NCI-H146 (cell line): ENCODE measurements around the gene DAZ3.
"Not testable (repeated sequence)": the region's sequence is repeated elsewhere in the genome, so short reads cannot be mapped to it uniquely, and the experiment has no call there.

ENCODE experiments used
- DNase-seq: peaks from one replicate; lab custom pipeline; 2025; lab: John Stamatoyannopoulos, UW

Gene DAZ3, protein sequence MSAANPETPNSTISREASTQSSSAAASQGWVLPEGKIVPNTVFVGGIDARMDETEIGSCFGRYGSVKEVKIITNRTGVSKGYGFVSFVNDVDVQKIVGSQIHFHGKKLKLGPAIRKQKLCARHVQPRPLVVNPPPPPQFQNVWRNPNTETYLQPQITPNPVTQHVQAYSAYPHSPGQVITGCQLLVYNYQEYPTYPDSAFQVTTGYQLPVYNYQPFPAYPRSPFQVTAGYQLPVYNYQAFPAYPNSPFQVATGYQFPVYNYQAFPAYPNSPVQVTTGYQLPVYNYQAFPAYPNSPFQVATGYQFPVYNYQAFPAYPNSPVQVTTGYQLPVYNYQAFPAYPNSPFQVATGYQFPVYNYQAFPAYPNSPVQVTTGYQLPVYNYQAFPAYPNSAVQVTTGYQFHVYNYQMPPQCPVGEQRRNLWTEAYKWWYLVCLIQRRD

DNA sequence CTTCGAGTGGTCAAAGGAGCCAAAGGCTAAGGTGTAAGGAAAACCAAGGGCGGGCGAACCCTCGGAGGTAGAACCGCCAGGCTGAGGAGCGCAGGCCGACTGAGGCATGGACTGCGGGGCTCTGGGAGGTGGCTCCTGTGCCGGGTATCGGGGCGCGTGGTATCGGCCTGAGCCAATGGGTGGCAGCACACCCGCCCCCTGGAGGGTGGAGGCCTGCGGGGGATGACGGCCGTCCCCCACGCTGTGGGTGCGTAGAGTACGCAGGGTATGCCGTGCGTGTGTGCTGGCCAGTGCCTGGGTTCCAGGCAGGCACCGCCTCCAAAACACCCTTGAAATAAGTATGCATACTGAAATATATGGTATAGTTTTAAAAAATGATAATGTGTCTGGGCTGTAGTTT lies at the start of gene DAZ3:
Gene DAZ3, minus strand, starts transcription at position 101 of the 400 bp plus-strand sequence. CDS start 208 bp downstream, outside the sequence.
- not testable (repeated sequence) for DNase-seq

DNA sequence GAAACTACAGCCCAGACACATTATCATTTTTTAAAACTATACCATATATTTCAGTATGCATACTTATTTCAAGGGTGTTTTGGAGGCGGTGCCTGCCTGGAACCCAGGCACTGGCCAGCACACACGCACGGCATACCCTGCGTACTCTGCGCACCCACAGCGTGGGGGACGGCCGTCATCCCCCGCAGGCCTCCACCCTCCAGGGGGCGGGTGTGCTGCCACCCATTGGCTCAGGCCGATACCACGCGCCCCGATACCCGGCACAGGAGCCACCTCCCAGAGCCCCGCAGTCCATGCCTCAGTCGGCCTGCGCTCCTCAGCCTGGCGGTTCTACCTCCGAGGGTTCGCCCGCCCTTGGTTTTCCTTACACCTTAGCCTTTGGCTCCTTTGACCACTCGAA lies 20.4 kb upstream of the DAZ3 start, which contains the start of gene DAZ4:
Gene DAZ4, plus strand, starts transcription at position 301 of the 400 bp plus-strand sequence. CDS start 208 bp downstream, outside the sequence.
- not testable (repeated sequence) for DNase-seq

DNA sequence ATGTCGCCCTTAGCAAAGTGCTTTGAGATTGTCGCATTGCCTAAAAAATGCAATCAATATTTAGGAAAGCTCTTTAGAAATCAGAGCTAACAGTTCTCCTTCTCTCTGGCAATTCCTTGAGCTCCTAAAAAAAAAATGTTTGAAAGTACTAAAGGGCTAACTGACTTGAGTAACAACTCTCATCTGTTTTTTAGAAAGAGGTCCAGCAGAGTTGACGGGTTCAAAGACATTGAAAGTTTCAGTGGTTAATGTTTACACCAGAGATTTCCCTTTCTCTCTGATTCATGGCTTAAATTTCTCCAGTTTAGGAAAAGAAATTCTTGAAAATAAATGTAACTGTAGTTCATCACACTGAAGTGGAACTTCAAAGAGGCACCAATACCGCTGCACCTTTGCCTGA lies 11.9 kb upstream of the DAZ3 start:
- not testable (repeated sequence) for DNase-seq

DNA sequence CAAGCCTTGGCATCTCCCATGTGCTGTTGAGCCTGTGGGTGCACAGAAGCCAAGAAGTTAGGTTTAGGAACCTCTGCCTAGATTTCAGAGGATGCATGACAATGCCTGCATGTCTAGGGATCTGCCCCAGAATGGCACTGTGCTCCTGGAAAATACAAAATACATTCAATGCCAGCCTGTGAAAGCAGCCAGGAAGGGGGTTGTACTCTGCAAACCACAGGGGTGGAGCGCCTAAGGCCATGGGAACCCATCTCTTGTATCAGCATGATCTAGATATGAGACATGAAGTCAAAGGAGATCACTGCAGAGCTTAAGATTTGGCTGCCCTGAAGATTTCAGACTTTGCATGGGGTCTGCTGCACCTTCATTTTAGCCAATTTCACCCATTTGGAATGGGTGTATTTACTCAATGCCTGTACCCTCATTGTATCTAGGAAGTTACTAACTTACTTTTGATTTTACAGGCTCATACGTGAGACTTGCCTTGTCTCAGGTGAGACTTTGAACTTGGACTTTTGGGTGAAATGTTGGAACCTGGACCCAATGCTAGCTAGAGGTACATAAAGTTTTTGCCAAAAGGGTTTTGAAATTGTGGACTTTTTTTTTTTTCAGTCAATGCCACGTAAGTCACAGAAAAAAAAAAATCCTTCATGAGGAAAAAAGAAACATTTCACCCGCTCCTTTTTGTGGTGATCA lies 11.1 kb upstream of the DAZ3 start:
- DNase-seq, result not testable (repeated sequence)

DNA sequence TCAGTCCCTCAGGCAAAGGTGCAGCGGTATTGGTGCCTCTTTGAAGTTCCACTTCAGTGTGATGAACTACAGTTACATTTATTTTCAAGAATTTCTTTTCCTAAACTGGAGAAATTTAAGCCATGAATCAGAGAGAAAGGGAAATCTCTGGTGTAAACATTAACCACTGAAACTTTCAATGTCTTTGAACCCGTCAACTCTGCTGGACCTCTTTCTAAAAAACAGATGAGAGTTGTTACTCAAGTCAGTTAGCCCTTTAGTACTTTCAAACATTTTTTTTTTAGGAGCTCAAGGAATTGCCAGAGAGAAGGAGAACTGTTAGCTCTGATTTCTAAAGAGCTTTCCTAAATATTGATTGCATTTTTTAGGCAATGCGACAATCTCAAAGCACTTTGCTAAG lies 8.6 kb upstream of the DAZ3 start:
- DNase-seq, result not testable (repeated sequence)
